Measurements from ENCODE around the gene MAP1LC3A. TPM values are rescaled to one million over a fixed set of nuclear protein-coding genes. Genes with fewer than 3 reads are reported as not detected.
A peak's percentile ranks its signal among the peaks of the same experiment; 100 is the strongest.

Gene MAP1LC3A
- total RNA-seq, 1 donor from 2014 or later, result 33.6 TPM

DNA sequence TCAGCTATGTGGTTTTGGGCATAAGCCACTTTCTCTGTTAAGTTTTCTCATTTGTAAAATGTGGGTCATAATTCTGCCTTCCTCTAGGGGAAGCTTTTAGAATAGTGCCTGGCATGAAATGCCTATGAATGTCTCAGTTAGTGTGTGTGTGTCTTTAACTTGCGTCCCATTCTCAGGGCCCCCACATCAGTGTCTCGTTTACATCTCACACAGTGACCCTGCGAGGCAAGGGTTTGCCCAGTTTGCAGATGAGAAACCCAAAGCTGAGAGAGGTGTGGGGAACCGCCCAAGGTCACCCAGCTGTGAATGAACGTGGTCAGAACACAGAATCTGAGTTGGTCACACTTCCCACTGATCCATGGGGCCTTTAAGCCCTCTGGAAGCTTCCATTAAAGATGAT lies 28.2 kb upstream of the MAP1LC3A start:
- H3K36me3 Mint-ChIP-seq (ENCODE audit: low read depth, unreplicated experiment), result peaks cover 57% of the 10 kb centered on the region
- no peaks in the 10 kb centered on the region for H3K9me3 Mint-ChIP-seq (ENCODE audit: unreplicated experiment)
- H3K4me1 Mint-ChIP-seq (ENCODE audit: unreplicated experiment), result no peaks in the 10 kb centered on the region
- TF ChIP-seq, protein P1, sequence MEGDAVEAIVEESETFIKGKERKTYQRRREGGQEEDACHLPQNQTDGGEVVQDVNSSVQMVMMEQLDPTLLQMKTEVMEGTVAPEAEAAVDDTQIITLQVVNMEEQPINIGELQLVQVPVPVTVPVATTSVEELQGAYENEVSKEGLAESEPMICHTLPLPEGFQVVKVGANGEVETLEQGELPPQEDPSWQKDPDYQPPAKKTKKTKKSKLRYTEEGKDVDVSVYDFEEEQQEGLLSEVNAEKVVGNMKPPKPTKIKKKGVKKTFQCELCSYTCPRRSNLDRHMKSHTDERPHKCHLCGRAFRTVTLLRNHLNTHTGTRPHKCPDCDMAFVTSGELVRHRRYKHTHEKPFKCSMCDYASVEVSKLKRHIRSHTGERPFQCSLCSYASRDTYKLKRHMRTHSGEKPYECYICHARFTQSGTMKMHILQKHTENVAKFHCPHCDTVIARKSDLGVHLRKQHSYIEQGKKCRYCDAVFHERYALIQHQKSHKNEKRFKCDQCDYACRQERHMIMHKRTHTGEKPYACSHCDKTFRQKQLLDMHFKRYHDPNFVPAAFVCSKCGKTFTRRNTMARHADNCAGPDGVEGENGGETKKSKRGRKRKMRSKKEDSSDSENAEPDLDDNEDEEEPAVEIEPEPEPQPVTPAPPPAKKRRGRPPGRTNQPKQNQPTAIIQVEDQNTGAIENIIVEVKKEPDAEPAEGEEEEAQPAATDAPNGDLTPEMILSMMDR (IDR thresholded peaks at IDR 0.05; ENCODE audit: unreplicated experiment), result no peak
- DNase-seq (ENCODE audit: low spot score), result no peak
- H3K27me3 Mint-ChIP-seq (ENCODE audit: unreplicated experiment), result peaks cover 6% of the 10 kb centered on the region
- H3K27ac Mint-ChIP-seq (ENCODE audit: unreplicated experiment), result no peak overlapping the region
- no peak overlapping the region for H3K4me3 Mint-ChIP-seq (ENCODE audit: unreplicated experiment)

DNA sequence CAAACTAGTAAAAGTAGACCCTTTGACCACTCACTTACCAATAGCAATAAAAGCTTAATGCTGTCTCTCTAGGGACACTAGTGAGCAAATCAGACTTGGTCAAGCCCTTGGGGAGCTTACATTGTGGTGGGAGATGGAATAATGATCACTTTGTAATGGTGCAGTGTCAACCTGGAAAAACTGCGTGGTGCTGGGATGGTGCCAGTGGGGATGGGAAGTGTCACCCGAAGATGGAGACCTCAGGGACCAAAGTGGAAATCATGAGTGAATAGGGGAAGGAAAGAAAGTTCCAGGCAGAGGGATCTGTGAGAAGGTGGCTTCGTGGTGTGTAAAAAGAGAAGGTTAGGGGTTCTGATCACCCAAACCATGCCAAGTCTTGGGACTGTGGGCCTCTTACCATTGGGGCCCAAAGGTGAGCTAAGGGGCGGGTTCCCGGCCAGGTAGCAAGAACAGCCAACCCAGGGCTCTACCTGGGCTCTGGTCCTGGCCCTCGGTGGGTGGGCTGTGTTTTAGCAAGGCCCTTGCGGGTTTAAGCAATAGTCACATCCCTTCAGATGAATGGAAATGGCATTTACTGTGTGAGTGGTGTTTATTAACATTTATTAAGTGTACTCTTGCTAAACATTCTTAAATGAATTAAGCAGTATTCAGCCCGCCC lies 26.8 kb upstream of the MAP1LC3A start:
- TF ChIP-seq, protein P1 (IDR thresholded peaks at IDR 0.05; ENCODE audit: unreplicated experiment), result no peak
- Mint-ChIP-seq H3K27me3 (ENCODE audit: unreplicated experiment) (peaks cover 2% of the 10 kb centered on the region), H3K4me3 (ENCODE audit: unreplicated experiment) (peak overlapping the region; percentile 39), H3K9me3 (ENCODE audit: unreplicated experiment) (no peaks in the 10 kb centered on the region), H3K36me3 (ENCODE audit: low read depth, unreplicated experiment) (peaks cover 53% of the 10 kb centered on the region), H3K27ac (ENCODE audit: unreplicated experiment) (no peak overlapping the region), H3K4me1 (ENCODE audit: unreplicated experiment) (no peaks in the 10 kb centered on the region)
- DNase-seq (ENCODE audit: low spot score), result no peak

DNA sequence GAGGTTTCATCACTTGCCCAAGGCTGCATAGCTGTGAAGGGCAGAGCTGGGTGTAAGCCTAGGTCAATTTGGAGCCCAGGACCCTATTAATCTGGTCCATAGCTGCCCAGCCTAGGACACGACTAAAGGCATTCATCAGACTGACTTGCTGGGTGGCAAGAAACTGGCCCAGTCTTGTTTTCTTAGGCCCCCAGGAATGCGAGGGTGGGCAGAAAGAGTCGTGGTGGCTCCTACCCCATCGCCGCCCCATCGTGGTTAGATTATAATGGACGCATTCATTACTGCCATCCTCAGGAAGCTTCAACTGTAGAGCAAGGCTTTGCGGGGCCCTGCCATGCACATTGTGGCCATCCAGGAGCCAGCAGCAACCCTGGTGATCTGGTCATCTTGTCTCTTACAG lies 26.2 kb upstream of the MAP1LC3A start:
- Mint-ChIP-seq H3K36me3 (ENCODE audit: low read depth, unreplicated experiment) (peaks cover 53% of the 10 kb centered on the region), H3K4me3 (ENCODE audit: unreplicated experiment) (no peak overlapping the region), H3K9me3 (ENCODE audit: unreplicated experiment) (no peaks in the 10 kb centered on the region), H3K27ac (ENCODE audit: unreplicated experiment) (no peak overlapping the region), H3K4me1 (ENCODE audit: unreplicated experiment) (no peaks in the 10 kb centered on the region), H3K27me3 (ENCODE audit: unreplicated experiment) (peaks cover 2% of the 10 kb centered on the region)
- DNase-seq (ENCODE audit: low spot score), result no peak
- TF ChIP-seq, protein P1 (IDR thresholded peaks at IDR 0.05; ENCODE audit: unreplicated experiment), result no peak

DNA sequence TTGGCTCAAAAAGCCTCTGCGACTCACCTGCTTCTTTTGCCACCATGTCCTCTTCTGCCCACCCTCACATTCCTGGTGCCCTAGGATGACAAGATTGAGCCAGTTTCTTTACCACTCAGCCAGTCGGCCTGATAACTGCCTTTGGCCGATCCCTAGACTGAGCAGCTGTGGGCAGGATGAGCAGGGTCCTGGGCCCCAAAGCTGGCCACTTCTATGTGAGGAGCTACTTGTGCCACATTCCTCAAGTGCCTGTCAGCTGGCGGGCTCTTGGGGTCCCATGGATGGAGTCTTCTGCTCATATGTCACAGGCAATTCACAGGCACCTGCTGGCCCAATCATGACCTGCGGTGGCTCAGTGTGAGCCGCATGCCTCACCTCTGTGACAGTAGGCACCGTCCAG lies 25.8 kb upstream of the MAP1LC3A start:
- Mint-ChIP-seq H3K4me3 (ENCODE audit: unreplicated experiment) (no peak overlapping the region), H3K27me3 (ENCODE audit: unreplicated experiment) (peaks cover 2% of the 10 kb centered on the region), H3K36me3 (ENCODE audit: low read depth, unreplicated experiment) (peaks cover 52% of the 10 kb centered on the region), H3K27ac (ENCODE audit: unreplicated experiment) (no peak overlapping the region), H3K4me1 (ENCODE audit: unreplicated experiment) (no peaks in the 10 kb centered on the region), H3K9me3 (ENCODE audit: unreplicated experiment) (no peaks in the 10 kb centered on the region)
- TF ChIP-seq, protein P1 (IDR thresholded peaks at IDR 0.05; ENCODE audit: unreplicated experiment), result no peak
- DNase-seq (ENCODE audit: low spot score), result no peak

DNA sequence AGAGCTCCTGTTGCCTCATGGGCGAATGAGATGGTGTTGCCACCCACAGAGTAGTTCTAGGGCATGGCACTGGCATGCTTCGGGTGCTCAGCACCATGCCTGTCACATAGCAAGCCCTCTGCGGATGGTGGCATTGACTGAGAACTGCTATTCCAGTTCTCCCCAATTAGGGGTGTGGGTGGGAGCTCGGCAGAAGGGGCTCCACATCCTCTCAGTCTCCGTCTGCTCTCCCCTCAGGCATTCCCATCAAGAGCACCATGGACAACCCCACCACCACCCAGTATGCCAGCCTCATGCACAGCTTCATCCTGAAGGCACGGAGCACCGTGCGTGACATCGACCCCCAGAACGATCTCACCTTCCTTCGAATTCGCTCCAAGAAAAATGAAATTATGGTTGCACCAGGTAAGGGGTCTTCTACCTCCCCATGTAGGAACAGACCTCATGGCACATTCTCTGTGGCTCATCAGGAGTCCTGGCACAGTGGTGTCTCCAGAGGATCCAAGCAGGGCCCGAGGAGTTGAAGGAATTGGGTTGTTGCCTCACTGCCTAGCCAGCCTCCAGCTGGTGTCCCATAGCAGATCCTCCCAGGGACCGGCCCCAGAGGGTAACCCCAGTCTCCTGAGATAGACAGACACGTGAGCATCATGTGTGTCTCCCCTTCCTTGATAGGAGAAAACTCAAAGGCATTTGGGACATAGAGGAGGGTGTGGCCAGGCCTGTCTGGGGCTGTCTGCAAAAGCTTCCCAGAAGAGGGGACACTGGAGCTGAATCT lies 23.9 kb upstream of the MAP1LC3A start:
- no peak for DNase-seq (ENCODE audit: low spot score)
- peak overlapping the region; percentile 68 for H3K4me3 Mint-ChIP-seq (ENCODE audit: unreplicated experiment)
- H3K27ac Mint-ChIP-seq (ENCODE audit: unreplicated experiment), result no peak overlapping the region
- peaks cover 2% of the 10 kb centered on the region for H3K27me3 Mint-ChIP-seq (ENCODE audit: unreplicated experiment)
- H3K9me3 Mint-ChIP-seq (ENCODE audit: unreplicated experiment), result no peaks in the 10 kb centered on the region
- H3K36me3 Mint-ChIP-seq (ENCODE audit: low read depth, unreplicated experiment), result peaks cover 40% of the 10 kb centered on the region
- TF ChIP-seq, protein P1 (IDR thresholded peaks at IDR 0.05; ENCODE audit: unreplicated experiment), result no peak
- H3K4me1 Mint-ChIP-seq (ENCODE audit: unreplicated experiment), result no peaks in the 10 kb centered on the region
